Right lung (tissue), 5 donors: ENCODE data around the gene UBB. TPM values are rescaled to one million over a fixed set of nuclear protein-coding genes. Genes with fewer than 3 reads are reported as not detected.

Source experiments
- polyA plus RNA-seq, 5 donors: library from polyadenylated mRNA; unstranded; fragments of 120-200 nt; gene quantifications; one replicate each; pipeline versions ENCODE4 v1.2.1 to v1.2.3, GENCODE V29; 2013; ENCODE audit warnings: inconsistent platforms in 1 of 5, low replicate concordance in 1 of 5; ENCODE audit not compliant: insufficient read length in 5 of 5, insufficient read depth in 1 of 5

UBB gene
- polyA plus RNA-seq, 5 donors = 1,677 to 2,026 (median 1,915) TPM

Other genes starting within 250 kb of the UBB start
- 100 to 1,000 TPM in 4 of 5 donors, 10 to 100 TPM in 1; 79.1 to 126 (median 110) TPM for gene NCOR1, start 165.6 kb upstream of the UBB start, polyA plus RNA-seq
- gene PIGL, start 163.9 kb upstream of the UBB start, polyA plus RNA-seq = 10 to 100 TPM; 31.9 to 54.8 (median 37.6) TPM
- gene CENPV, start 27.6 kb upstream of the UBB start, polyA plus RNA-seq = 10 to 100 TPM; 78.1 to 85.2 (median 80.7) TPM
- 10 to 100 TPM in 2 of 5 donors, 1 to 10 TPM in 3; 8.5 to 13.6 (median 9.7) TPM for gene TRPV2, start 34.5 kb downstream of the UBB start, polyA plus RNA-seq
- 1 to 10 TPM; 4.5 to 6.1 (median 5.8) TPM for gene LRRC75A, start 111.1 kb downstream of the UBB start, polyA plus RNA-seq
- 10 to 100 TPM in 1 of 5 donors, 1 to 10 TPM in 4; 6.6 to 10.4 (median 9.1) TPM for gene ZNF287, start 188.1 kb downstream of the UBB start, polyA plus RNA-seq